T-helper 2 cell treated with Interferon-gamma antibody and Interleukin-4, amounts not matched to agents 5 μg/mL and 100 μg/mL, for 36 hours (primary cell): Measurements from ENCODE around the gene TIGD7.
"Not testable (repeated sequence)": the region's sequence is repeated elsewhere in the genome, so short reads cannot be mapped to it uniquely, and the experiment has no call there.

Source experiments
- DNase-seq: peaks from one replicate; pipeline ENCODE4 v3.0.0; 2021; ENCODE audit warnings: low spot score
- H3K27ac Mint-ChIP-seq: one replicate; pipeline ENCODE4 v1.8.0; 2021; ENCODE audit warnings: mild to moderate bottlenecking, mixed read lengths
- H3K27me3 Mint-ChIP-seq: one replicate; pipeline ENCODE4 v1.8.0; 2021; ENCODE audit warnings: low read depth, mixed read lengths
- H3K36me3 Mint-ChIP-seq: one replicate; pipeline ENCODE4 v1.8.0; 2021; ENCODE audit warnings: low read depth, mixed read lengths
- H3K4me1 Mint-ChIP-seq: one replicate; pipeline ENCODE4 v1.8.0; 2021; ENCODE audit warnings: low read depth, mixed read lengths
- H3K4me3 Mint-ChIP-seq: one replicate; pipeline ENCODE4 v1.8.0; 2022; ENCODE audit warnings: mild to moderate bottlenecking, moderate library complexity, mixed read lengths
- H3K9me3 Mint-ChIP-seq: one replicate; pipeline ENCODE4 v1.8.0; 2021; ENCODE audit warnings: mixed read lengths

TIGD7 gene

DNA sequence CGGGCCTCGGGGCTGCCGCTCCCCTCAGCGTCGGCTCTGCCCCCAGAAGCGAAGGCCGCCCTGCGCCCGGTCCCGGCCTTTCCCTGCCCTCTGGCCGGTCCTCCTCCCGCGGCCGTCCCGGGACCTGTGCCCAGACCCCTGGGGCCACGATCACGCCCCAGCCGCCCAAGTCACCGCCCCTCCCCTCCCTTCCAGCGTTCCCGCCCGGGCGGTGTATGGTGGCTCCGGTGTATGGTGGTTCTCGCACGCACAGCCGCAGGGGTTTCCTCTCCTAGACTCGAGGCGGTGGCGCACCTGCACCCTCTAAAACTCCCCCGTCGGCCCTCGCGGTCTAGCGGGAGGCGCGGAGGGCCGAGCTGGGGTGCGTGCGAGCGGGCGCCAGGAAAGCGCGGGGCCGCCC lies 10.0 kb downstream of the TIGD7 start:
- Mint-ChIP-seq H3K27ac (no peak overlapping the region), H3K4me3 (no peak overlapping the region), H3K4me1 (no peaks in the 10 kb centered on the region), H3K27me3 (no peaks in the 10 kb centered on the region), H3K9me3 (peaks cover 78% of the 10 kb centered on the region), H3K36me3 (peaks cover 66% of the 10 kb centered on the region)
- DNase-seq: no peak

DNA sequence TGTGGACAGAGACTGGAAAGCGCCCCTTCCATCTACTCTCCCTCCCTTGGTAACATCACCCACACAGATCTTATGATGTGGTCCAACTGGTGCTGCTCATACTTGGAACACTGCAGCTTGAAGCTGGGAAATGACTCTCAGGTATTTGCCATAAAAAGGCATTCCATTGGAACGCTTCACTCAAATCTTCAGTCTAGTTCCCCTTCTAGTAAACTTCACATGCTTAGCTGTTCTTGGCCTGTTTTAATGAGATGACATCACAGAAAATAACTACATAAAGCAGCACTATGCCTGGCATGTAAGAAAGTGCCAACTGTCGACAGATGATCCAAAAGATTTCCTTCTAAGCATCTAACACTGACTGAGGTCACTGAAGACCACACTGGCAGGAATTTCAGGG lies 12.6 kb downstream of the TIGD7 start:
- Mint-ChIP-seq H3K9me3 (peaks cover 70% of the 10 kb centered on the region), H3K4me1 (no peaks in the 10 kb centered on the region), H3K4me3 (no peak overlapping the region), H3K27me3 (no peaks in the 10 kb centered on the region), H3K36me3 (peaks cover 79% of the 10 kb centered on the region), H3K27ac (no peak overlapping the region)
- DNase-seq: no peak

DNA sequence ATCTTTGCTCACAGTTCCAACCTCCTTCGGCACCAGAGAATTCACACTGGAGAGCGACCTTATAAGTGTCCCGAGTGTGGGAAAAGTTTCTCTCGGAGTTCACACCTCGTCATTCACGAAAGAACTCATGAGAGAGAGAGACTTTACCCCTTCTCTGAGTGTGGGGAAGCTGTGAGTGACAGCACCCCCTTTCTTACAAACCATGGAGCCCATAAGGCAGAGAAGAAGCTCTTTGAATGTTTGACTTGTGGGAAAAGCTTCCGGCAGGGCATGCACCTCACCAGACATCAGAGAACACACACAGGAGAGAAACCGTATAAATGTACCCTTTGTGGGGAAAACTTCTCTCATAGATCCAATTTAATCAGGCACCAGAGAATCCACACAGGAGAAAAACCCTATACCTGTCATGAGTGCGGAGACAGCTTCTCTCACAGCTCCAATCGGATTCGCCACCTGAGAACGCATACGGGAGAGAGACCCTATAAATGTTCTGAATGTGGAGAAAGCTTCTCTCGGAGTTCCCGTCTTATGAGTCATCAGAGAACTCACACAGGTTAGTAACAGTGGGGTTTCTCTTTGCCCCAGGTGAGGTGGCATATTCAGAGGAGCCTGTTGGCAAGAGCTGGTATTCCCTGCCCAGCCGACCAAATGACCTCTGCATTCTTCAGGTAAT lies 15.1 kb downstream of the TIGD7 start:
- no peak for DNase-seq
- Mint-ChIP-seq H3K27ac (no peak overlapping the region), H3K4me1 (peaks cover 2% of the 10 kb centered on the region), H3K4me3 (no peak overlapping the region), H3K27me3 (no peaks in the 10 kb centered on the region), H3K36me3 (peaks cover 92% of the 10 kb centered on the region), H3K9me3 (peaks cover 77% of the 10 kb centered on the region)

DNA sequence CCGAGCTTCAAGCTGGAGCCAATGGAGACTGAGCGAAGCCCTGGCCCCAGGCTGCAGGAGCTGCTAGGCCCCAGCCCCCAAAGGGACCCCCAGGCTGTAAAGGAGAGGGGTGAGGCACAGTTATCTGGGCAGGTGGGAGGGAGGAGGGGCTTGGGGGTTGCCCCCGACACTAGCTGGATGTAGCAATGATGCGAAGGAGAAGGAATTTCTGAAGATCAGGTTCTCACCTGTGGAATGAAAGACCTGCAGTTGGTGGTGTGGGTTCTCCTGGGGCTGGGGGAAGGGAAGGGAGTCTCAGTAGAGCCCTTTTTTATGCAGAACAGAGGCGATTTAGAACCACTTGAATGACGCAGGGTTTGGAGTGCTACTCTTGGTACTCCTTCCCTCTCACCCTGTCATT lies 20.1 kb downstream of the TIGD7 start:
- DNase-seq: no peak
- H3K27ac Mint-ChIP-seq: no peak overlapping the region
- peaks cover 44% of the 10 kb centered on the region for H3K9me3 Mint-ChIP-seq
- peaks cover 18% of the 10 kb centered on the region for H3K4me1 Mint-ChIP-seq
- peaks cover 65% of the 10 kb centered on the region for H3K36me3 Mint-ChIP-seq
- H3K27me3 Mint-ChIP-seq: no peaks in the 10 kb centered on the region
- H3K4me3 Mint-ChIP-seq: peak overlapping the region; percentile 88

DNA sequence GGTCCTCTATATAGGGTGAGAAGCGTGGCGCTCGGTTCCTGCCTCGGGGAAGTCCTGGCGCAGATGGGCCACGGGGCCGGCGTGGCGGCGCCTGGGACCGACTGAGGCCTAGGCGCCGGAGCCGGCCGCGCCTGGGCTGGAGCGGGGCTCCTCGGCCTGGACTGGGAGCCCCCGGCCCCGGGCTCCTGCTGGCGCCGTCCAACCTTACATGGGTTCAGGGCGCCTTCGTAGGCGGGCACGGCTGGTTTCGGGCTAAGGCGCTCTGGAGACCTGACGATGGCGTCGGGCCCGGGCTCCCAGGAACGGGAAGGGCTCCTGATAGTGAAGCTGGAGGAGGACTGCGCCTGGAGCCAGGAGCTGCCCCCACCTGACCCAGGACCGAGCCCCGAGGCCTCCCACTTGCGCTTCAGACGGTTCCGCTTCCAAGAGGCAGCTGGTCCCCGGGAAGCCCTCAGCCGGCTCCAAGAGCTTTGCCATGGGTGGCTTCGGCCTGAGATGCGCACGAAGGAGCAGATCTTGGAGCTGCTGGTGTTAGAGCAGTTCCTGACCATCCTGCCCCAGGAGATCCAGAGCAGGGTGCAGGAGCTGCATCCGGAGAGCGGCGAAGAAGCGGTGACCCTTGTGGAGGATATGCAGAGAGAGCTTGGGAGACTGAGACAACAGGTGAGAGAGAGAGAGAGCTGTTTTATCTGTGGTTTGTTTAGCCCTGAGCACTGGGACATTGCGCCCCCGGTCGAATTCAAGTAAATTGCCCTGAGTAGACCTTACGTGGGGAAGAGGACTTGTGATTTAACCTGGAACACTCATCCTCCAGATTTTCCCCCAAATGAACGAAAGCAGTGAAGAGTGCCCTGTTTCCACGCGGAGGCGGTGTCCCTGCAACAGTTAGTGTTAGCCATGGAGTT lies 21.4 kb downstream of the TIGD7 start:
- DNase-seq: no peak
- H3K27ac Mint-ChIP-seq: peak overlapping the region; percentile 99

DNA sequence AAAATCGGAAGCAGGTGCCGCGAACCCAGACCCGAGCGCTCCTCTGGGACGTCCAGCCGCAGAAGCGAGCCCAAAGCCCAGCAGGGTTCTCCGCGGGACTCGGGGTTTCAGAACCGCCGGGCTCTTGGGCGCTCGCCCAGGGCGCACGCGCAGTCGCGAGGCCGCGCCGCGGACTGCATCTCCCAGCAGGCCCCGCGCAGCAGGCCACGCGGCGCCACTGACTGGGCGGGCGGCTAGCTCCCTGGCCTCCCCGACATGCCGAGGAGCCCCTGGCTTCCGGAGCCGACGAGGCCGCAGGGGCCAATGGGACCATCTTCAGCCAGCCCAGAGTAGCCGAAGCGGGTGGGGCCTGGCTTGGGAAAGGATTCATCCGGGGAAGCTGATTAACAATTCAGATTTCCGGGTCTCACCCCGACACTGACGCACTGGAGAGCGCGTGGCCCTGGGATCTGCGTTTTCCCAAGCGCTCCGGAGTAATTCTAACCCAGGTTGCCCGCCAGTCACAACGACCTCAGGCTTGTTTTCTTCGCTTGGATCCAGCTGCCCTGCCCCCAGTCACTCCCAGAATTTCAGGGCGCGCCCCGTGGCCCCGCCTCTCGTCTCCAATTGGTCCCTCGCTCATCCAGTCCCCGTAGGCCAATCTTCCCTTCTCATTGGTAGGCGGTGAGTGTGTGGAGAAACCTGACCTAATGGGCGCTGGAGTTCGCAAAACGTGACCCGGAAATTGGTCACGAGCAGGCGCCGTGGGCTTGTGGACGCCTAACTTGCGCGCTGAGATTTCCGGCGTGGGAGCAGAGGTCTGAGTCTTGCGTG lies 22.3 kb downstream of the TIGD7 start, which contains the start of gene ZNF263:
ZNF263 (plus strand) TSS at position 762 of the 813 bp plus-strand sequence. CDS start 328 bp downstream, outside the sequence.
- Mint-ChIP-seq H3K36me3 (peaks cover 43% of the 10 kb centered on the region), H3K9me3 (peaks cover 30% of the 10 kb centered on the region), H3K4me3 (peak within 1 kb of the TSS; percentile 88), H3K27me3 (peaks cover 3% of the 10 kb centered on the region), H3K27ac (peak within 1 kb of the TSS; percentile 99), H3K4me1 (peaks cover 18% of the 10 kb centered on the region)
- DNase-seq: peak; percentile 94

More for the DNA sequence above, 21.4 kb downstream of the TIGD7 start:
- Mint-ChIP-seq H3K9me3 (peaks cover 34% of the 10 kb centered on the region), H3K4me3 (peak overlapping the region; percentile 88), H3K27me3 (no peaks in the 10 kb centered on the region), H3K36me3 (peaks cover 52% of the 10 kb centered on the region), H3K4me1 (peaks cover 18% of the 10 kb centered on the region)

DNA sequence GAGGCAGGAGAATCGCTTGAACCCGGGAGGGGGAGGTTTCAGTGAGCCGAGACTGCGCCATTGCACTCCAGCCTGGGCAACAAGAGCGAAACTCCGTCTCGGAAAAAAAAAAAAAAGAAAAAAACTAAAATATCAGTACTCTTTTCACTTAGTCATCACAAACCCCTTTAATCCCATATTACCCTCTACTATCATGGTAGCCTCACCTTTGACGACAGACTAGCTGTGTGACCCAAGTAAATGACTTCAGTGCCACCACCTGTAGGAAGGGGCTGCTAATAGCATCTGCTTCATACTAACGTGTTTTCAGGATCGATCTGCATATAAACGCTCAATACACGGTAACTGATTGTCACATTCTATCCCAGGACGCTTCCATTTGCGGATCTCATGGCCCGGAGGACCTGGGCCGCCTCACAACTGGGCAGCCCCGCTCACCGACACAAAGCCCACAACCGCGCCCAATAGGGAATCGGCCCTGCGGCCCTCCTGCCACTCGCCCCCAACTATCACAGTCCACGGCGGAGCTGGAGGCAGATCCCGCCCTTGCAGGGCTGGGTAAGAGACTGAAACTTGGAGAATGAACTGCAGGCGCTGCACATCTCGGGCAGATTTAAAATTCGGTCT lies 23.0 kb downstream of the TIGD7 start:
- H3K4me1 Mint-ChIP-seq: peaks cover 18% of the 10 kb centered on the region
- peak overlapping the region; percentile 88 for H3K4me3 Mint-ChIP-seq
- peaks cover 36% of the 10 kb centered on the region for H3K36me3 Mint-ChIP-seq
- no peak for DNase-seq
- peak overlapping the region; percentile 99 for H3K27ac Mint-ChIP-seq
- peaks cover 7% of the 10 kb centered on the region for H3K27me3 Mint-ChIP-seq
- peaks cover 27% of the 10 kb centered on the region for H3K9me3 Mint-ChIP-seq

DNA sequence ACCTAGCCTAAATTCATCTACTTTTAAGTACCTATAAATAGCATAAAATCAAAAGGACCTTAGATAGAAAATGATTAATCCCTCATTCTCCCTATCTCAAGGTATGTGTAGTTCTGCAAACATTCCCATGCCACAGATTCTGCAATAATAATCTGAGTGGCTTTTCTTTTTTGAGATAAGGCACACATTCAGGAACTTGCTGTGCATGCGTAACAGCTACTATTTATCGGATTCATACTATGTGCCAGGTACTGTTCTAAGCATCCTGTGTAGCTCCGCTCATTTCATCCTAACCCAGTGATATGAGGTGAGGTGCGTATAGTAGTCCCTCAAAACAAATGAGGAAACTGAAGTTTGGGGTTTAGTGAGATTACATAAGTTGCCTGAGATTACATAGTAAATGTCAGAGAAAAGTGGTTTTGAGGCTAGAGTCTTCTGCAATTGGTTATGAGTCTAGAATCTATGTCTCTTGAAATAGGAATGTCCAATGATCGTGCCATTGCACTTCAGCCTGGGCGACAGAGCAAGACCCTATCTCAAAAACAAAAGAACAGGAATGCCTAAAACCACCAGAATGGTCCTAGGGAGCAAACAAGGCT lies 23.9 kb downstream of the TIGD7 start:
- Mint-ChIP-seq H3K9me3 (peaks cover 24% of the 10 kb centered on the region), H3K27me3 (peaks cover 7% of the 10 kb centered on the region), H3K27ac (no peak overlapping the region), H3K4me3 (peak overlapping the region; percentile 15), H3K4me1 (peaks cover 18% of the 10 kb centered on the region), H3K36me3 (peaks cover 27% of the 10 kb centered on the region)
- no peak for DNase-seq

DNA sequence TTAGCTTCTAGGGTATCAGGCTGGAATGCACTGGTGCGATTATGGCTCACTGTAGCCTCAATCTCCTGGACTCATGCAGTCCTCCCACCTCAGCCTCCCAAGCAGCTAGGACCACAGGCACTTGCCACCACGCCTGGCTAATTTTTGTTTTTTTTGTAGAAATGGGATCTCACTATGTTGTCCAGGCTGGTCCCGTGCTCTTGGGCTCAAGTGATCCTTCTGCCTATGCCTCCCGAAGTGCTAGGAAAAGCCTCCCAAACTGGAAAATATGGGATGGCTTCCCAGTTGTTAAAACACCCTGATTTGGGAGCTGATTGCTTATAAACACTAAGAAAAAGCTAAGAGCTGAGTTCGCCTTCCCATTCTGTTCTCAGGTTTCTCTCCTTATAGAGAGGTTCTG lies 28.6 kb downstream of the TIGD7 start:
- peaks cover 21% of the 10 kb centered on the region for H3K9me3 Mint-ChIP-seq
- H3K27ac Mint-ChIP-seq: no peak overlapping the region
- no peak for DNase-seq
- peaks cover 7% of the 10 kb centered on the region for H3K27me3 Mint-ChIP-seq
- no peaks in the 10 kb centered on the region for H3K4me1 Mint-ChIP-seq
- no peak overlapping the region for H3K4me3 Mint-ChIP-seq
- H3K36me3 Mint-ChIP-seq: no peaks in the 10 kb centered on the region

DNA sequence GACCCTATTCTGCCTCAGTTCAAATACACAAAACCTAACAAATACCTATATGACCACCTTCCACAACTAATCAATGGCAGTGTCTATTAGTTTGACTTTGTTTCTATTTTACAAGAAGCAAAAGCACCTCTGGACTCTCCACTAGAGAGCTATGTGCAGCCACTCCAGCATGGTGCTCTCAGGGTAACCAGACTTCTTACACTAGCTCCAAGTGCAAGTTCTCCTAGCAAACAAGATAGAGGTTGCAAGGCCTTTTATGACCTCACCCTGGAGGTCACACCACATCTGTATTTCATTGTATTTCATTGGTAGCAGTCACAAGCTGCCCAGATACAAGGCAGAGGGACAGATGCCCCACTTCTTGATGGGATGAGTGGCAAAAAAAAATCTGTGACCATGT lies 30.3 kb downstream of the TIGD7 start:
- no peaks in the 10 kb centered on the region for H3K36me3 Mint-ChIP-seq
- H3K4me3 Mint-ChIP-seq: no peak overlapping the region
- no peak overlapping the region for H3K27ac Mint-ChIP-seq
- H3K9me3 Mint-ChIP-seq: peaks cover 23% of the 10 kb centered on the region
- no peak for DNase-seq
- no peaks in the 10 kb centered on the region for H3K4me1 Mint-ChIP-seq
- peaks cover 7% of the 10 kb centered on the region for H3K27me3 Mint-ChIP-seq

DNA sequence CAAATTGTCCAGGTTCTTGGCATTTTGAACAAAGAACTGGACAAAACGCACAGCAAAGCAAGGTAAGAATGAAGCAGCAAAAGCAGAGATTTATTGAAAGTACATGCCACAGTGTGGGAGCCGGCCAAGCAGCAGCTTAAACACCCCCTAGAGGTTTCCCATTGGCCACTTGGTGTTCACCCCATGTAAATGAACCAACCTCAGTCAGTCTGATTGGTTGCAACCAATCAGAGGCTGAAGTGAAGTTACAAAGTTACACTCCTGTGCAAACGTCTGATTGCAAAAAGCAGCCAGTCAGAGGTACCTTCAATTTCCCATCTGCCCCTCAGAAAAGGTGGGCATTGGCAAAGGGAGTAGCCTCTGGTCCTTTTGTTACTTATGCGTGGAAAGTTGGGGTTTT lies 30.7 kb downstream of the TIGD7 start:
- no peak for DNase-seq
- no peaks in the 10 kb centered on the region for H3K36me3 Mint-ChIP-seq
- no peaks in the 10 kb centered on the region for H3K4me1 Mint-ChIP-seq
- H3K4me3 Mint-ChIP-seq: no peak overlapping the region
- H3K27ac Mint-ChIP-seq: no peak overlapping the region
- peaks cover 7% of the 10 kb centered on the region for H3K27me3 Mint-ChIP-seq
- peaks cover 28% of the 10 kb centered on the region for H3K9me3 Mint-ChIP-seq

DNA sequence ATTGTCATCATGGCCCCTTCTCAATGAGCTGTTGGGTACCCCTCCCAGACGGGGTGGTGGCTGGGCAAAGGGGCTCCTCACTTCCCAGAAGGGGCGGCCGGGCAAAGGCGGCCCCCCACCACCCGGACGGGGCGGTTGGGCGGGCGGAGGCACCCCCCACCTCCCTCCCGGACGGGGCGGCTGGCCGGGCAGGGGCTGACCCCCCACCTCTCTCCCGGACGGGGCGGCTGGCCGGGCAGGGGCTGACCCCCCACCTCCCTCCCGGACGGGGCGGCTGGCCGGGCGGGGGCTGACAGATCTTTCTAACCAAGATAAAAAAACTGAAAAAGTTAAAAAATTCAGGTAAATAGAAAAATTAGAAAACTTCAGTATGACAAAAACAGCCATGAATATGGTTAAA lies 33.9 kb downstream of the TIGD7 start:
- Mint-ChIP-seq H3K36me3 (peaks cover 20% of the 10 kb centered on the region), H3K9me3 (peaks cover 24% of the 10 kb centered on the region)
- not testable (repeated sequence) for H3K27me3 Mint-ChIP-seq, H3K4me3 Mint-ChIP-seq, DNase-seq, H3K27ac Mint-ChIP-seq, H3K4me1 Mint-ChIP-seq

DNA sequence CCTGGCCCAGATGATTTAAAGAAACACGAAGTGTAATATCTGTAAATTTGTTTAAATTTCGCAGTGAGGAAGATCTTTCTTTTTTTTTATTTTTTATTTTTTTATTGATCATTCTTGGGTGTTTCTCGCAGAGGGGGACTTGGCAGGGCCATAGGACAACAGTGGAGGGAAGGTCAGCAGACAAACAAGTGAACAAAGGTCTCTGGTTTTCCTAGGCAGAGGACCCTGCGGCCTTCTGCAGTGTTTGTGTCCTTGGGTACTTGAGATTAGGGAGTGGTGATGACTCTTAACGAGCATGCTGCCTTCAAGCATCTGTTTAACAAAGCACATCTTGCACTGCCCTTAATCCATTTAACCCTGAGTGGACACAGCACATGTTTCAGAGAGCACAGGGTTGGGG lies 34.5 kb downstream of the TIGD7 start:
- not testable (repeated sequence) for H3K27ac Mint-ChIP-seq, H3K4me3 Mint-ChIP-seq, DNase-seq, H3K4me1 Mint-ChIP-seq, H3K27me3 Mint-ChIP-seq
- H3K36me3 Mint-ChIP-seq: peaks cover 22% of the 10 kb centered on the region
- peaks cover 24% of the 10 kb centered on the region for H3K9me3 Mint-ChIP-seq
